ENCODE measurements around the gene GBA2. TPM values are rescaled to one million over a fixed set of nuclear protein-coding genes. Genes with fewer than 3 reads are reported as not detected.

Gene GBA2
- total RNA-seq (2021; ENCODE audit: unreplicated experiment) (63.6 TPM), Bru-seq, nascent RNA (percentile 80 among the genes with signal in this experiment), BruChase-seq, experiment 1, labeled RNA remaining after a 6-hour chase (percentile 92 among the genes with signal in this experiment), BruChase-seq, experiment 2, labeled RNA remaining after a 2-hour chase (percentile 91 among the genes with signal in this experiment)
- 58.5 and 58.8 TPM in 2 replicates for polyA plus RNA-seq (2012)
- long read RNA-seq, transcript GBA2-203 (17 exons, 3,611 nt), result major isoform, 32 of 82 reads
- long read RNA-seq, partial matches to known transcripts, result 14 of 82 reads
- long read RNA-seq, other reads (novel, unspliced or antisense), result 33 of 82 reads

GRCh38 chr9:35748858-35749514, at the start of gene GBA2, which contains the start of gene RGP1:
GBA2 (minus strand) TSS chr9:35749228; CDS start chr9:35748704, 524 bp downstream.
RGP1 (plus strand) TSS chr9:35749287; CDS start chr9:35749756, 469 bp downstream.
- H2AFZ ChIP-seq (ENCODE audit: low read depth, low read length, poor library complexity, severe bottlenecking), result no peak within 1 kb of the TSS
- ATAC-seq (peak; percentile 87), DNase-seq (ENCODE audit: low read depth, low spot score) (peak; percentile 42)
- H3K4me1 ChIP-seq (ENCODE audit: control insufficient read depth in 1 of 2, insufficient read depth in 2 of 2, low read length in 2 of 2), result peaks cover 21 to 25% of the 10 kb centered on the region in 2 experiments
- intact Hi-C loops (cut with micrococcal nuclease), result loop anchor here (1.0 kb wide), 1 partner anchor 17 kb away; the partner anchor contains the start of genes CREB3 and TLN1
- ChIA-PET RAD21 (ENCODE audit: low non-redundant PET in 1 of 2, low total read pairs in 2 of 2, uncharacterized antibody in 2 of 2, unreplicated experiment in 2 of 2) (interaction anchor here in 1 of 2 experiments (0.5 kb wide), 1 partner anchor 61 kb away, joined by 5 read pairs; no protein-coding TSS in a partner anchor), POLR2A (interaction anchor here (1.7 to 2.5 kb wide), 2 partner anchors 10 to 16 kb away, joined by 5 to 23 read pairs; partner anchors contain the start of genes CREB3 and TLN1), CTCF (interaction anchor here (1.0 to 2.7 kb wide), 6 partner anchors 12 to 274 kb away, joined by 3 to 15 read pairs (median 3); partner anchors contain the start of genes CREB3 and TLN1)
- no TSS peak for BruUV-seq (replicated peaks)
- H3K27ac ChIP-seq (ENCODE audit: low read depth, low read length), result peak within 1 kb of the TSS; percentile 98
- H3K27me3 ChIP-seq (ENCODE audit: insufficient read depth, low read length), result no peaks in the 10 kb centered on the region
- no peaks in the 10 kb centered on the region for H3K9me2 ChIP-seq (ENCODE audit: insufficient read depth)
- peak within 1 kb of the TSS; percentile 96 for H3K4me2 ChIP-seq (ENCODE audit: low read length)
- no peaks in the 10 kb centered on the region for H3K9me3 ChIP-seq (ENCODE audit: control insufficient read depth in 1 of 2, insufficient read depth in 1 of 2, low read depth in 1 of 2, low read length in 2 of 2)
- H3K9ac ChIP-seq (ENCODE audit: low read length), result peak within 1 kb of the TSS; percentile 88
- peaks cover 7% of the 10 kb centered on the region; the same call in 1 of the 2 replicates for H4K20me1 ChIP-seq (ENCODE audit: insufficient read depth)
- peaks cover 62% of the 10 kb centered on the region for H3K79me2 ChIP-seq (ENCODE audit: insufficient read depth, low read length)
- H3K4me3 ChIP-seq (replicated peaks in 1 of 2; ENCODE audit: low read depth in 1 of 2, low read length in 2 of 2), result peak within 1 kb of the TSS; percentile 89 to 92
- H3K36me3 ChIP-seq (ENCODE audit: control insufficient read depth in 1 of 2, insufficient read depth in 2 of 2, low read length in 2 of 2), result peaks cover 31 to 35% of the 10 kb centered on the region in 2 experiments; a peak in 3 of 4 replicates
- no peak for TF ChIP-seq SP1 (IDR thresholded peaks at IDR 0.05; ENCODE audit: low read depth)
- TF ChIP-seq POLR2AphosphoS5 (IDR thresholded peaks at IDR 0.05; ENCODE audit: low read depth, low read length), result peak; percentile 67; the same call in 1 of the 2 replicates
- TF ChIP-seq ZFX (IDR thresholded peaks at IDR 0.05), result peak; percentile 74
- no peak for TF ChIP-seq YY1 (IDR thresholded peaks at IDR 0.05; ENCODE audit: extremely low read depth, insufficient replicate concordance, low read depth, low read length)
